Keratinocyte (primary cell): ENCODE results near the gene FAM241A.

Experiments
- EZH2 ChIP-seq: IDR thresholded peaks from one replicate; pipeline ENCODE4 v1.6.1; 2012; ENCODE audit warnings: inconsistent platforms, mild to moderate bottlenecking, low read length, moderate library complexity
- TF ChIP-seq, protein P1 (sequence below), 3 experiments: IDR thresholded peaks in 1 of 3; conservative IDR thresholded peaks in 1 of 3; optimal IDR thresholded peaks in 1 of 3; 2 replicates in 2 of 3; 3 replicates in 1 of 3; pipeline versions ENCODE3 to v1.5.1; 2011; ENCODE audit warnings: low read length in 3 of 3, mild to moderate bottlenecking in 3 of 3, moderate library complexity in 2 of 3, control low read depth in 1 of 3, inconsistent platforms in 1 of 3; ENCODE audit not compliant: insufficient read depth in 2 of 3; ENCODE audit errors: extremely low read depth in 1 of 3

DNA sequence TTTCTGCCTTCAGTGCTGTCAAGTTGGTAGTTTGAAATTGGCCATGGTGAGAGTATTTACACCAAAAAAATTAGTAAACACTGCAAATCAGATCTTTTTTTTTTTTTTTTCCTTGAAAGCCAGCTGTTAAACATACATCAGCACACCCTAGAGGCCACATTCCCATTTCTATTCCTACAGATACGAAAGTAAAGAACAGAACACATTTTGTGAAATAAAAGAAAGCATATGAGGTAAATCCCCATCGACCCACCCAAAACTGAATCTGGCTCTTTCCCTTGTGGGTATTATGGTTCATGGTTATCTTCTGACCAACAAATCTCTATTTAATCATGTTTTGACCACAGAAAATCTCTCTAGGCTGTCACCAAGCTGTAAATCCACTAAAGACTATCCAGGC lies 44.5 kb downstream of the FAM241A start:
- TF ChIP-seq, protein P1, sequence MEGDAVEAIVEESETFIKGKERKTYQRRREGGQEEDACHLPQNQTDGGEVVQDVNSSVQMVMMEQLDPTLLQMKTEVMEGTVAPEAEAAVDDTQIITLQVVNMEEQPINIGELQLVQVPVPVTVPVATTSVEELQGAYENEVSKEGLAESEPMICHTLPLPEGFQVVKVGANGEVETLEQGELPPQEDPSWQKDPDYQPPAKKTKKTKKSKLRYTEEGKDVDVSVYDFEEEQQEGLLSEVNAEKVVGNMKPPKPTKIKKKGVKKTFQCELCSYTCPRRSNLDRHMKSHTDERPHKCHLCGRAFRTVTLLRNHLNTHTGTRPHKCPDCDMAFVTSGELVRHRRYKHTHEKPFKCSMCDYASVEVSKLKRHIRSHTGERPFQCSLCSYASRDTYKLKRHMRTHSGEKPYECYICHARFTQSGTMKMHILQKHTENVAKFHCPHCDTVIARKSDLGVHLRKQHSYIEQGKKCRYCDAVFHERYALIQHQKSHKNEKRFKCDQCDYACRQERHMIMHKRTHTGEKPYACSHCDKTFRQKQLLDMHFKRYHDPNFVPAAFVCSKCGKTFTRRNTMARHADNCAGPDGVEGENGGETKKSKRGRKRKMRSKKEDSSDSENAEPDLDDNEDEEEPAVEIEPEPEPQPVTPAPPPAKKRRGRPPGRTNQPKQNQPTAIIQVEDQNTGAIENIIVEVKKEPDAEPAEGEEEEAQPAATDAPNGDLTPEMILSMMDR (optimal IDR thresholded peaks at IDR 0.05 in 1 of 3, IDR thresholded peaks at IDR 0.05 in 1 of 3, conservative IDR thresholded peaks at IDR 0.05 in 1 of 3; ENCODE audit: extremely low read depth in 1 of 3, insufficient read depth in 2 of 3, low read length in 3 of 3): peak in 1 of 3 experiments; percentile 9
- TF ChIP-seq EZH2: no peak
